Lower lobe of right lung (tissue), 2 donors: ENCODE results near the gene CTXND1. TPM values are rescaled to one million over a fixed set of nuclear protein-coding genes. Genes with fewer than 3 reads are reported as not detected.

Experiments used
- ATAC-seq, 2 donors: fragments of 200-7000 bp; cut with Tn5 transposase; one replicate each; pipeline ENCODE4 v1.9.1; 2020 to 2022; ENCODE audit warnings: mild to moderate bottlenecking in 2 of 2, moderate library complexity in 2 of 2
- DNase-seq: peaks from one replicate; pipeline ENCODE4 v3.0.0-alpha.2; 2020
- H3K27ac ChIP-seq: fragments of 200-600 bp; one replicate; pipeline ENCODE4 v1.8.0; 2022
- H3K27me3 ChIP-seq: fragments of 200-600 bp; one replicate; pipeline ENCODE4 v1.8.0; 2022; ENCODE audit warnings: low read depth
- H3K36me3 ChIP-seq: fragments of 200-600 bp; one replicate; pipeline ENCODE4 v1.8.0; 2022; ENCODE audit warnings: mild to moderate bottlenecking
- H3K4me1 ChIP-seq: fragments of 200-600 bp; one replicate; pipeline ENCODE4 v1.8.0; 2022
- H3K4me3 ChIP-seq: fragments of 200-600 bp; one replicate; pipeline ENCODE4 v1.8.0; 2022; ENCODE audit warnings: mild to moderate bottlenecking
- H3K9me3 ChIP-seq: fragments of 200-600 bp; one replicate; pipeline ENCODE4 v1.8.0; 2022
- CTCF ChIP-seq: fragments of 200-600 bp; IDR thresholded peaks from one replicate; pipeline ENCODE4 v1.8.0; 2022; ENCODE audit warnings: antibody characterized with exemption, mild to moderate bottlenecking
- intact Hi-C: fragments of 100-400 bp; cut with DNase I; formaldehyde crosslinking; loops from one replicate; pipeline ENCODE4 v1.11.0; 2022
- total RNA-seq: library from RNA; stranded (reverse); fragmentation: NEBNext Ultra II Directional; extraction: Animal tissue kit (Norgen Biotek cat#: 25700); gene quantifications from one replicate; pipeline ENCODE4 v1.2.1, GENCODE V29; 2021
- donor health status: DM: no; HTN: yes; CAD: no; lungs with severe emphysema.

Gene CTXND1
- total RNA-seq, 1 donor from 2014 or later = 1.8 TPM

GRCh38 chr15:80246425-80246894 lies 5.6 kb downstream of the CTXND1 start:
- peaks cover 4% of the 10 kb centered on the region for H3K4me1 ChIP-seq
- DNase-seq = no peak
- H3K4me3 ChIP-seq = no peak overlapping the region
- ATAC-seq = peak; percentile 53 to 61
- H3K36me3 ChIP-seq = no peaks in the 10 kb centered on the region
- H3K27ac ChIP-seq = no peak overlapping the region
- no peak for TF ChIP-seq CTCF
- intact Hi-C loops = no loop called here
- no peaks in the 10 kb centered on the region for H3K9me3 ChIP-seq
- peaks cover 34% of the 10 kb centered on the region for H3K27me3 ChIP-seq

- Histone ChIP-seq H3K9me3 (no peaks in the 10 kb centered on the region), H3K4me3 (no peak overlapping the region), H3K4me1 (no peaks in the 10 kb centered on the region), H3K27me3 (peaks cover 8% of the 10 kb centered on the region), H3K27ac (no peak overlapping the region), H3K36me3 (no peaks in the 10 kb centered on the region)
- ATAC-seq (peak in 1 of 2 donors; percentile 35), DNase-seq (no peak)
- intact Hi-C loops = no loop called here
- TF ChIP-seq CTCF = no peak
Measured at GRCh38 chr15:80242802-80243201, 9.2 kb downstream of the CTXND1 start.

GRCh38 chr15:80242132-80242769 lies 9.8 kb downstream of the CTXND1 start:
- no peak for DNase-seq
- ATAC-seq = peak; percentile 32 to 34
- Histone ChIP-seq H3K27ac (no peak overlapping the region), H3K4me3 (no peak overlapping the region), H3K36me3 (no peaks in the 10 kb centered on the region), H3K27me3 (peaks cover 8% of the 10 kb centered on the region), H3K9me3 (no peaks in the 10 kb centered on the region), H3K4me1 (no peaks in the 10 kb centered on the region)
- intact Hi-C loops = no loop called here
- peak; percentile 49 for TF ChIP-seq CTCF

- H3K27me3 ChIP-seq = peaks cover 8% of the 10 kb centered on the region
- no peaks in the 10 kb centered on the region for H3K36me3 ChIP-seq
- intact Hi-C loops = no loop called here
- TF ChIP-seq CTCF = no peak
- H3K27ac ChIP-seq = no peak overlapping the region
- H3K4me1 ChIP-seq = no peaks in the 10 kb centered on the region
- DNase-seq = no peak
- ATAC-seq = no peak
- H3K9me3 ChIP-seq = no peaks in the 10 kb centered on the region
- no peak overlapping the region for H3K4me3 ChIP-seq
Measured at GRCh38 chr15:80241508-80241907, 10.5 kb downstream of the CTXND1 start.

- intact Hi-C loops = no loop called here
Measured at GRCh38 chr15:80240276-80240675, 11.7 kb downstream of the CTXND1 start.

More at GRCh38 chr15:80240276-80240675, 11.7 kb downstream of the CTXND1 start:
- Histone ChIP-seq H3K27ac (no peak overlapping the region), H3K4me3 (no peak overlapping the region), H3K27me3 (peaks cover 10% of the 10 kb centered on the region), H3K4me1 (no peaks in the 10 kb centered on the region), H3K36me3 (no peaks in the 10 kb centered on the region), H3K9me3 (no peaks in the 10 kb centered on the region)
- no peak for DNase-seq
- no peak for ATAC-seq
- TF ChIP-seq CTCF = no peak
